GM19463 (cell line): Measurements from ENCODE around the gene LMAN1L.
"Not testable (repeated sequence)": the region's sequence is repeated elsewhere in the genome, so short reads cannot be mapped to it uniquely, and the experiment has no call there.

ENCODE experiments used
- ATAC-seq: cut with Tn5 transposase; IDR thresholded peaks from one replicate; pipeline ENCODE4 v1.9.1; 2021; ENCODE audit warnings: mild to moderate bottlenecking, moderate library complexity; ENCODE audit not compliant: unreplicated experiment

The LMAN1L gene

DNA sequence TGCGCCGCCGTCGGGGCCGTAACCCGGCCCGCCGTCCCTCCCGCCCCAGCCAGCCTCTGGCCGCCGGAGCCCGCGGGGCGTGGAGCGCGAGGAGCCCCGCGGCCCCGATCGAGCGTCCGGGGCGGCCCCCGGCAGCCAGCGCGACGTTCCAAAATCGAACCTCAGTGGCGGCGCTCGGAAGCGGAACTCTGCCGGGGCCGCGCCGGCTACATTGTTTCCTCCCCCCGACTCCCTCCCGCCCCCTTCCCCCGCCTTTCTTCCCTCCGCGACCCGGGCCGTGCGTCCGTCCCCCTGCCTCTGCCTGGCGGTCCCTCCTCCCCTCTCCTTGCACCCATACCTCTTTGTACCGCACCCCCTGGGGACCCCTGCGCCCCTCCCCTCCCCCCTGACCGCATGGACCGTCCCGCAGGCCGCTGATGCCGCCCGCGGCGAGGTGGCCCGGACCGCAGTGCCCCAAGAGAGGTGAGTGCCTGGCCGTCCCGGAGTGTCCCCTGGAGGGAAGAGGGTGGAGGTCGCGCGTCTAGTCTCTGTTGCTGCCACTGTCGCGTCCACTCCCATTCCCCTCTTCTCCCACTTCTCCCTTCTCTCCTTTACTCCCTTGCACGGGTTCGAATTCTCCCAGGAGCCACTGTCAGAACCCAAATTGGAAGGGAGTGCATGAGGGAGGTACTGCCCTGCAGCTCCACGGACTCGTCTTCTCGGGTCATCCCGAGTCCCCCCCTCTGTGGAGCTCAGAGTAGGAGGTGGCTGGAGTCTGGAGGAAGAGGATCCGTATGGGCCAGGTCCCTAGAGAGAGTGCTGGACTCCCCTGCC lies 30.2 kb upstream of the LMAN1L start:
- no peak for ATAC-seq

DNA sequence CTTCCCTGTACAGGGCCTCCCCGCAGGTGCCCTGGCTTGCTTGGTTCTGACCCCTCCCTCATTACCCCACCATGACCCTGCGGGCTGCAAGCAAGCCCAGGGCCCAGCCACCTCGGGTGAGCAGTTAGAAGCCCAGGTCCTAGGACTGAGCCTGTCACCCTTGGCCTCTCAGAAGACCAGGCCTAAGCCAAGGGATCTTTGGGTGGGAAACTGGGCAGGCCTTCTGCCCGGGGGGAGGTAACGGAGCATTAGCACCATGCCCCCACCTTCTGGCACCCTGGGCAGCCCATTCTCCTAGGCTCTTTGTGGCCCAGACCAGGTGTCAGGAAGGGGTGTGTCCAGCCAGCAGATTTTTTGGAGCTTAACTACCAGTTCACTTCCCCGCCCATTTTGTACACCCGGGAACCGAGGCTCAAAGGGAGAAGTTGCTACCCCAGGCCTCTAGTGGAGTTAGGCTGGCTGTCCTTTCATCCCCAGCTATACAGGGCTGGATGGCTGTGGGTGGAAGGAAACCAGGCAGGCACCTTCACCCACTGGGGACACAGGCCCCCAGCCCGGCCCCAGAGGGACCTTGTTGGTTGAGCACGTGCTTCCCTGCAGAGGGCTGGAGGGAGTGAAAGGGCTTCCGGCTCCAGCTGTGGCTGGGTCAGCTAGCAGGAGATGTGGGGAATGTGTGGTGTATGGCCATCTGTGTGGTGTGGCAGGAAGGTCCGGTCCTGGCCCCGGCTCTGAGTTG lies 29.4 kb upstream of the LMAN1L start:
- ATAC-seq: no peak

DNA sequence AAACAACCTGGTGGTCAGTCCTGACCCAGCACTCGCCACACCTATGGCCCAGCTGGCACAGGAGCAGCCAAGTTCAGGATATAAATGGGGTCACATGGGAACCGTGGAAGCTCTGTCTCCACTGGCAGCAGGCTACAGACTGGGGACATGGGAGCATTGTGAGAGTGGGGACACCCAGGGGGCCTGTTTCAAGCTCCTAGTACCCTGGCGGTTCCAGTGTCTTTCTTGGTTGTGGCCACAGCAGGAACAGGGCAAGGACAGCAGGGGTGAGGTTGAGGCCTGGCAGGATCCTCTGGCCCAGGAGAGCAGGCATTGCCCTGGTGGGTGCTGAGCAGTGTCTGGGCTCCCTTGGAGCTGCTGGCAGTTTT lies 28.8 kb upstream of the LMAN1L start:
- ATAC-seq: no peak

DNA sequence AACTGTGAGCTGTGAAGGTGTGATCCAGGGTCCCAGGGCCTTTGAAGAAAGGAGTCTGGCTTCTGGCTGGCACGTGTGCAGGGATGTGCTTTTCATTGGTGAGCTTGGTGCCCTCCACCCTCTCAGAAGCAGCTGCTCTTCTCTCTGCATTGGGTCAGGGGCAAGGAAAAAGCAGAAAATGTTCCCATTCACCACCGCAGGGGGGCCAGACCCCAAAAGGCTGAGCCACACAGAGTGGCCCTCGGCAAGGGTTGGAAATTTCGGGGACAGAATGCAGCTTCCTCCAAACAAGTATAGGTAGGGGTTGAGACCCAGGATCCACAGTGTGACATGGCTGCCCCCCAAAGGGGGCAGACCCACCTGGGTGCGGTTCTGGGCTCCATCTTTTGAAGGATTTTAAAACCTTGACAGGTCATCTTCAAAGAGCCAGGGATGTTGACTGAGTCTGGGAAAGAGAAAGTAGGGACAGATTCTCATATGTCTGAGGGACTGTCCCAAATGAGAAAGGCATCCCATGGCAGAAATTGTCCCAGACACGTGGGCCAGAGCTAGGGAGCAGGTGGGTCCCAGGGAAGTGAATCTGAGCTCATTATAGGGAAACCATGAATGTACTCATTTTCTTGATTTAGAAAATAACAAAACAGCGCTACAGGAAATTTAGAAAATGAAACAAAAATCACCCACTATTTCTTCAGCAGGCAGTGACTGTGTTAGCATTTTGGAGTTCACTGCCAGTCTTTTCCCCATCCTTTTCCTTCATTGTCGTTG lies 28.0 kb upstream of the LMAN1L start:
- ATAC-seq: no peak

DNA sequence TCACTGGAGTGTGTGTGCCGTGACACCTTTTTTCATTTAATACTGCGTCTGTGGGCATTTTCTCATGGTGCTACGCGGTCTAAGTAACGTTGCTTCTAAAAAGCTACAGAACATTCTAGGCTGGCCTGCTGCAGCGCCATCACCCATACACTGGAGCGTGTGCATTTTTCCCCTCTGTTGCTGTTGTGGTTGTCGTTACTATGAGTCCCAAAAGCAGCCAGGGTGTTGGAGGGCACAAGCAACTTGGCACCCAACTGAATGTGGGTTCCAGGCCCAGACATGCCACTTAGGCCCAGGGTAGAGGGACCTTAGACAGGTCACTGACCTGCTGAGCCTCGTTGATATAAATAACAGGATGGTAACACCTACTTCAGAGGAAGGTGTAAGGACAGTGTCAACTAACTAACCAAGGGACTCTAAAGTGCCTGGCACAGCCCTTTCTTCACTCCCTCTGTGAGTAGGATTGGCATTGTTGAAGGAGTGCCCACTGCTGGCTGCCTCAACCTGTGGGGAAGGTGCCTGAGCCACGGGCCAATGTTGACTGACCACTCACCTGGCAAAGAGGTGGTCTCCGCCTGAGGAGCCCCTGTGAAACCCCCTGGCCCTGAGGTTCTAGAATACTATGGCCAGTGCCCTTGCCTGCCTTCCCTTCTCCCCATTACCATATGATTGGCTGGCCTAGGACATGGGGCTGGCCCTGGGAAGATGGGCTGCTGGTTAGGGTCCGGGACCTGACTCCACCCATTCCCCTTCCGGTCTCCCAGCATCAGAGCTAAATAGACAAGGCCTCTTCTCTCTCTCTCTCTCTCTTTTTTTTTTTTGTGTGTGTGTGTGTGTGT lies 27.2 kb upstream of the LMAN1L start:
- no peak for ATAC-seq

DNA sequence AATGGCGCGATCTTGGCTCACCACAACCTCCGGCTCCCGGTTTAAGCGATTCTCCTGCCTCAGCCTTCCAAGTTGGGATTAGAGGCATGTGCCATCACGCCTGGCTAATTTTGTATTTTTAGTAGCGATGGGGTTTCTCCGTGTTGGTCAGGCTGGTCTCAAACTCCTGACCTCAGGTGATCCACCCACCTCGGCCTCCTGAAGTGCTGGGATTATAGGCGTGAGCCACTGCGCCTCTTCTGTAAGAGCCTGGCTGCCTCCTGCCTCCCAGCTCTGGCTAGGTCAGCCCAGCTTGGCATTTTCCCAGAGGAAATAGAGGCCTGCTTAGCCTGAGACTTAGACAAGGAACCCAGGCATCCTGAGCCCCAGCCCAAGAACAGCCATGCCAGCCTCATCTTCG lies 26.6 kb upstream of the LMAN1L start:
- not testable (repeated sequence) for ATAC-seq

DNA sequence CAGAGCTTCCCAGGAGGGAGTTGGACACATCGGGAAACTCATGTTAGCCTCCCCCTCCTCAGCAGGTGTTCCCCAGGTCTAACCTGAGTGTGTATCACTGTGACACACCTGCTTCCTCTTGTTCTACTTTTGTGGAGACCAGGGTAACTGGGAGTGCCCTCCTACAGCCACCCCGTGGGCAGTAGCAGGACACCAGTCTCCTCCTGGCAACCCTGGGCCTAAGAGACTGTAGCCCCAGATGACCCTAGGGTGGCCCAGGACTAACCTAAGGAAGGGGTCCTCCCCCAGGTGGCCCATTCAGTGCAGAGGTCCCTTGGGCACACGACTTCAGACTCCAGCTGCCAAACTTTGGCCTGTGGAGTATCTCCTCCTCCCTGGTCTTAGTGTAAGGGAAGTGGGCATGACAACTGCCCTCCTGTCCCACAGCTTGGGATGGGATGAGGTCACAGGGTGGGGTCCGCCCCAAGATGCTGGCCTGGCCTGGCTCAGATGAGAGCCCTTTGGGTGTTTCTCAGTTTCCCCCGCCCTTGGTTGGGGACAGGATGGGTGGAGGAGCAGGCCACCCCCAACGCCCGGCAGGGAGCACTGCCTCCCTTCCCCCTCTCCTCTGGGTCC lies 26.0 kb upstream of the LMAN1L start:
- no peak for ATAC-seq

DNA sequence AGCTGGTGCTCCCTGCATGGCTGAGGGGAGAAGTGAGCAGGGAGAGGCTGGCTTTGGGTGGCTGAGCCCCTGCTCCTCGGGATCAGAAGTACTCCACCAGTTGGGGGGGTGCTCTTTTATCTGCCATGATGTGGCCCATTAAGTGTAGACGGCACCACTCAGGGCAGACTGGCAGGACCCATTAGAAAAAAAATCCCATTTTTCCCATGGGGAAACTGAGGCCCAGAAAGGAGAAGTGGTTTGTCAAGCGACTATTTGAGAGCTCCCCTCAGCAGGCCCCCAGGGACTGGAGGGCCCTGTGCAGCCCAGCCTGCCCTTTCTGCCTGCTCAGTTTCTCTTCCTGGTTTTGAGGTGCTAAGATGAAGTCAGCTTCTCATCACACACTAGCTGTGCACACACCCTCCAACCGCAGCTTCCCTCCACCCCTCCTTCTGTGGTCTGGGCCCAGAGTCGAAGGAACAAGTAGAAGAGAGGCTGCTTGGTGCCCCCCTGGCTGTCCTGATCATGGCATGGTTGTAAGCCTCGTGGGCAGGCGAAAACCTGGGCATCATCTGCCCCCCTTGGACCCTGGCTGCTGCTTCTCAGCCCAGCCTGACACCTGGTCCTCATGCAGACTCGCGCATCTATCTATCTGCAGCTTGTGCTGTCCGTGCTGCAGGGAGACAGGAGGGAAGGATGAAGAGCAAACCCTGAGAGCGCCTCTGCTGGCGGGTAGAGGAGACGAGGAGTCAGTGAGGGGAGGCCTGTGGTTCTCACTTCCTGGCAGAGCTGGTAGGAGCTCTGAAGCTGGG lies 25.2 kb upstream of the LMAN1L start:
- peak; percentile 47 for ATAC-seq

DNA sequence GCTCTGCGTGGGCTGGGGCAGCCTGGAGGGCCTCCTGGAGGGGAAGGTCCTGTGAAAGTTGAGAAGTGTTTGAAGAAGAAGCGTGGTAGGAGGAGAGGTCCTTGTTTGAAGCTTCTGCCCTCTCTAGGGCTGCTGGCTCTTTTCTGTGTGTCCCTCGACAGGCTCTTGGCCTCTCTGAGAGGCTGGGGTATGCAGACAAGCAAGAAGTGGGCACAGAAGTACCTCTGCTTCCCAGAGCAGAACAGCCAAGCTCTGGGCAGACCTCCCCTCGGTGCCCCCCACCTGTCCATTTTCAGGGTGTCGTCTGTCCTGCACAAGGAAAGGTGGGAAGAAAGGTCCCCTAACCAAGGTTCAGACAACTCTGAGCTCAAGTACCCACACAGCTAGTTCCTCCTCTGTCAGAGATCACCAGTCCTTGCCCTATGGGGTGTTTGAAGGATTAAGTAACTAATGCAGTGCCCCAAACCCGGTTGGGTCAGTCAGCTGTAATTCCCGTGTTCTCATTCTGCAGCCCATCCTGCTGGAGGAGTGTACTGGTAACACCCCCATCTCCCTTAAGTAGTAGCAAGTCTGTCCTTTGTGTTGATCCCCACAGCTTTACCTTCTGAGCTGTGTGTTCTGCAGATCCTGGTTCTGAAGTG lies 24.5 kb upstream of the LMAN1L start:
- ATAC-seq: no peak

DNA sequence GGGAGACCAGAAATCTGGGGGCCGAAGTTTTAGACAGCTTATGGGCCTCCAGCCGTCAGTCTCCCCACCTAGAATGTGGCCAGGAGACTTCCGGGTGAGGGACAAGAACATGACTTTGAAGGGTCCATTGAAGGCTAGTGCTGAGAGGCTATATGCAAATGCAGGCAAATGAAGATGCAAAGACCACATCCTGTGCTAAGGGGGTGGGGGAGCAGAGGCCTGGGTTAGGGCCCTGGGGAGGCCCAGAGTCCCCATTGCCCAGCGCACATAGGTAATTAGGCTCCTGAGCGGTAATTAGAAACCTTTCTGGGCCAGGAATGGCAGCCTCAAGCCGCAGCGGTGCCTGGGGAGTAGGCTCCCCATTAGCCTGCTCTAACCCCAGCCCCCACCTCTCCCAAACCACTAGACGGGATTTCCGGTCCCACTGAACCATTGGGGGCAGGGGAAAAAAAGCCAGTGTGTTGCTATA lies 23.9 kb upstream of the LMAN1L start:
- peak; percentile 28 for ATAC-seq

DNA sequence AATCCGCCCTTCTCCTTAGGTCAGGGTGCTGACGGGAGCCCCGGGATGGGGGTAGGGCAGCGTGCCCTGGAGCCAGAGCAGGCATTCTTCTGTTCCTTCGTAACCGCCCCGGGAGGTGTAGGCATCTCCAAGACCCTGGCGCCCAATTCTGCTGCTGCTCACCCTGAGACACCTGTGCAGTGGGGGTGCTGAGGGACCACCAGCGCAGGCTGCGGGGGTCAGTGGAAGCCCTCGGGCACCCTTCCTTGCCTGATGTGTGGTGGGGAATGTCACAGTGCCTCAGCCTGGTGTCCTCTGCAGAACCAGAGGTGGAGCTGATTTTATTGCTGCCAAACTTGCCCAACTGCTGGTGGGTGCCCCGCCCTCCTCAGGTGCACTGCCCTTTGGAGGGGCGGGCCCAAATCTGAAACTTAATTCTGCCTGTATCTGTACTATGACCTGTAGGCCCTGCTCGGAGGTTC lies 23.4 kb upstream of the LMAN1L start:
- no peak for ATAC-seq

DNA sequence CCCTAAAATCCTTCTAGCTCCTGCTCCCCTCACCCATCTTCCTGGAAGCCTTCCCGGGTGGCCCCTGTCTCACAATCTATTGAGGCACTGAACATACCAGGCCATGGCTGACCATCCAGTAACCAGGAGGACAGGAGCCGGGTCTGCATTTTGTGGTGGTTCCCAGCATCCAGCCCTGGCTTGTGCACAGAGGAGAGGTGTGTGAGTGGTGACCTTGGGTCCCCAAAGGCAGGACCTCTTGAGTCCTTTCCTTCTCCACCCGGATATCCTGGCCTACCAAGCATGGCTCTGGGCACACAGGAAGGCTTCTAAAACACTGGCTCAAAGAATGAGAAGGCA lies 22.9 kb upstream of the LMAN1L start:
- no peak for ATAC-seq

DNA sequence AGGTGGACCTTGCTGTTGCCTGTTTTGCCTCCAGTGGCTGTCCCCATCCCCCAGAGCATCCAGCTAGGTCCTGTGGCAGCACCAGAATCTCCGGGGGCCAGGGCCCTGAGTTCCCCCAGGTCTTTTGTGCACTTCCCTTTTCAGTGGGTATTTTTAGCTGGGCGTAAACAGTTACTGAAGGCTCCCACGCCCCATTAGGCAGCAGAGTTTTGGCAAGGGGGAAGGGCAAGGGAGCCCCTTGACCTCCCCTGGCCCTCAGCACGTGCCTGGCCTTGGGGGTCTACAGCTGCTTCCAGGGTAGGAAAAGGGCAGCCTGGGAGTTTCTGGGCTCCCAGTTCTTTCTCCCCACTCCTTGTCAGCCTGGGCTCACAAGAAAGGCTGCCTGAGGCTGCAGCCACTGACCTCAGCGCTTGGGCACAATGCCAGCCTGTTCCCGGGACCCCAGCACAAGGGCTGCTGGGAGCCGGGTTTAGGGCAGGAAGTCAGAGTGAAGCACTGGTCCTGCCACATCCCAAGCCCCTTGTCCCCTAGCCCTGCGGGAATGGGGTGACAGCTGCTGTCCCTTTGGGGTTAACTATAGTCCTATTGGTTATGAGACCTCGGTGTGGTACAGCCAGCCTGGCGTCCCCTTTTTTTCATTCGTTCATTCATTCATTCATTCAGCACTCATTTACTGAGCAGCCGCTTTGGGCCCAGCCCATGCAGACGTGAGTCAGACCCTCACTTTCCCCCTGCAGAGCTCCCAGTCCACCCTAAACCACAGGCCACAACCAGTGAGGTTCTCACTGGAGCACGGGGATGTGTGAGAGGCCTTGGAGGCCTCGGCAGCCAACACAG lies 22.3 kb upstream of the LMAN1L start:
- ATAC-seq: no peak

DNA sequence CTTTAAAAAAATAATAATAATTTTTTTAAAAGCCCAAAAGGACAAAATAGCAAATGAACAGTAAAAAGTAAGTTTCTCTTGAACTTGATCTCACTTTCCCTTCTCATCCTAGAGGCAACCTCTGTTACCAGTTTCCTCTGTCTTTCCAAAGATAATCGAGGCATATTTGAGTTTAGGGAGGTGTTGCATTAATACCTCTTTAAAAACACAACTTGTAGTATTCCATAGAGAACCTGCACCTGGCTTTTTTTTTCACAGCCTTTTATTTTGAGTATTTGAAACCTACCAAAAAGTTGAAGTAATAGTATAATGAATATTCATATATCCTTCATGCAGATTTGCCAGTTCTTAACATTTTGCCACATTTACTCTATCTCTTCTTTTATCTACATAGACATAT lies 21.6 kb upstream of the LMAN1L start:
- no peak for ATAC-seq

DNA sequence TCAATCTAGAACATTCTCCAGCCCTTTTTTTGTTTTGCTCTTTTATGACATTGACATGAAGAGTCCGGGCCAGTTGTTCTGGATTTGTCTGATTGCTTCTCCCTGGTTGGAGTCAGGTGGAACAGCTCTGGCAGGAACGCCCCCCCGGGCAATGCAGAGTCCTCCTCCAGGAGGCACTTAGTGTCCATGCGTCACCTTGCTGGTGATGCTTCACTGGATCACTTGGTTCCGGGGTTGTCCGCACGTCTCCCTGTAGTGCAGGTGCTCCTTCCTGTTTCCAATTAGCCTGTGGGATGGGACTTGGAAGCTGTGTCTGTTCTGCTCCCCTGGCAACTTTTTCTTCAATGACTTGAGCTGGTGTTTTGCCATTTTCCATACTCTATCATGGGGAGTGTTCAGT lies 21.0 kb upstream of the LMAN1L start:
- ATAC-seq: no peak

DNA sequence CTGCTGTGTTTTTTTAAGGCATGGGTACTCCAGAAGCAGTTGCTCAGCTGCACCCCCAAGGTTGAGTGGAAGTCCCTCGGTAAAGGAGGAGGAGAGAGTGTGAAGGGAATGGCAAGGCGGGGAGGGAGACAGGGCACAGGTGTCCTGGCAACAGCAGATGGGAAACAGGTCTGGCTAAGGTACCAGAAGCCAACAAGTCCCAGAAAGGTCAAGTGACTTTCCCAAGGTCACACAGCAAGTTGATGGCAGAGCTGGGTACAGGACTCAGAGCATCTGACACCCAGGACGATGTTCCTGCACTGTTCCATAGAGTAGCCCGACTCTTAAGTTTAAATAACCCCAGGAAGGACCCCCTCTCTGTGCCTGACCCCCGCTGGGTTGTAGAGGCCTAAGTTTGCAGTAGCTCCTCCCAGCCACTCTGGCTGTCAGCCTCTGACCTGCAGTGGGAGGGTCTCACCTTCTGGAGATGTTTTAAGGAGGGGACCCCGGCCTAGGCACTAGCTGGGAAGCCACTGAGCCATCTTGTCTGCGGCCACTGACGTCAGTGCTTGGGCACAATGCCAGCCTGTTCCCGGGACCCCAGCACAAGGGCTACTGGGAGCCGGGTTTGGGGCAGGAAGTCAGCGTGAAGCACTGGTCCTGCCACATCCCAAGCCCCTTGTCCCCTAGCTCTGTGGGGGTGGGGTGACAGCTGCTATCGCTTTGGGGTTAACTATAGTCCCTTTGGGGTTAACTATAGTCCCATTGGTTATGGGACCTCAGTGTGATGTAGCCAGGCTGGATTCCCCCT lies 20.2 kb upstream of the LMAN1L start:
- ATAC-seq: no peak
